ENCODE results near the gene MLPH. TPM values are rescaled to one million over a fixed set of nuclear protein-coding genes. Genes with fewer than 3 reads are reported as not detected.

The MLPH gene
- total RNA-seq, 1 donor from 2014 or later = not detected

DNA sequence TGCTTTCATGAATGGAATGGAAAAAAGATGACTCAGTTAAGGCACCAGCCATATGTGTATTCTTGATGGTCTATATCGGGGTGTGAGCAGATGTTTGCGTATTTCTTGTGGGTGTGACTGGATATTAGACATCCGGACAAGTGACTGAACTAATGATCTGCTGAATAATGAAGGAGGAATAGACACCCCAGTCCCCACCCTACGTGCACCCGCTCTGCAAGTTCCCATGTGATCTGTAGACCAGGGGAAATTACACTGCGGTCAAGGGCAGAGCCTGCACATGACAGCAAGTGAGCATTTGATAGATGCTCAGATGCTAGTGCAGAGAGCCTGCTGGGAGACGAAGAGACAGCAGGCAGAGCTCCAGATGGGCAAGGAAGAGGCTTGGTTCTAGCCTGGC lies 66.9 kb downstream of the MLPH start:
- peaks cover 12% of the 10 kb centered on the region for H3K27me3 Mint-ChIP-seq (ENCODE audit: low read depth)
- H3K4me1 Mint-ChIP-seq = peaks cover 7% of the 10 kb centered on the region
- no peaks in the 10 kb centered on the region for H3K36me3 Mint-ChIP-seq (ENCODE audit: low read depth)
- no peak overlapping the region for H3K27ac Mint-ChIP-seq (ENCODE audit: unreplicated experiment)
- no peak for TF ChIP-seq CTCF (conservative IDR thresholded peaks at IDR 0.05)
- DNase-seq (ENCODE audit: low read depth, low spot score) = no peak
- peaks cover 3% of the 10 kb centered on the region for H3K9me3 Mint-ChIP-seq
- H3K4me3 Mint-ChIP-seq = no peak overlapping the region

DNA sequence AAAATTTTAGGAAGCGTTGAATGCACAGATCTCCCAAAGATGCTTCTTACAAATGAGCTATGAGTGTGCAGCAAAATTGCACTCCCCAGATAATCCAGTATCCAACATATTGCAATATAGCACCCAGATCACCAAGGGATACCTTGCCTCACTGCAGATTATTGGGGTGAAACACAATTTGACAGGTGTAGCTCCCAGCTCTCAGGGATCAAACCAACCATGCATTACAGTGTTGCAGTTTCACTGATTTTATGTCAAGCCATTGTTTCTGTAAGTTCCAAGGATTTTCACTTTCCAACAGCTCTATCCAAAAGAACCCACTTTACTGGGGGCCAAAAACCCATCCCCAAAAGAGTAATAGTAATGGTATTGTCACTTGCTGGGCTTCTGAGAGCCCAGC lies 68.5 kb downstream of the MLPH start:
- no peak overlapping the region for H3K4me3 Mint-ChIP-seq

DNA sequence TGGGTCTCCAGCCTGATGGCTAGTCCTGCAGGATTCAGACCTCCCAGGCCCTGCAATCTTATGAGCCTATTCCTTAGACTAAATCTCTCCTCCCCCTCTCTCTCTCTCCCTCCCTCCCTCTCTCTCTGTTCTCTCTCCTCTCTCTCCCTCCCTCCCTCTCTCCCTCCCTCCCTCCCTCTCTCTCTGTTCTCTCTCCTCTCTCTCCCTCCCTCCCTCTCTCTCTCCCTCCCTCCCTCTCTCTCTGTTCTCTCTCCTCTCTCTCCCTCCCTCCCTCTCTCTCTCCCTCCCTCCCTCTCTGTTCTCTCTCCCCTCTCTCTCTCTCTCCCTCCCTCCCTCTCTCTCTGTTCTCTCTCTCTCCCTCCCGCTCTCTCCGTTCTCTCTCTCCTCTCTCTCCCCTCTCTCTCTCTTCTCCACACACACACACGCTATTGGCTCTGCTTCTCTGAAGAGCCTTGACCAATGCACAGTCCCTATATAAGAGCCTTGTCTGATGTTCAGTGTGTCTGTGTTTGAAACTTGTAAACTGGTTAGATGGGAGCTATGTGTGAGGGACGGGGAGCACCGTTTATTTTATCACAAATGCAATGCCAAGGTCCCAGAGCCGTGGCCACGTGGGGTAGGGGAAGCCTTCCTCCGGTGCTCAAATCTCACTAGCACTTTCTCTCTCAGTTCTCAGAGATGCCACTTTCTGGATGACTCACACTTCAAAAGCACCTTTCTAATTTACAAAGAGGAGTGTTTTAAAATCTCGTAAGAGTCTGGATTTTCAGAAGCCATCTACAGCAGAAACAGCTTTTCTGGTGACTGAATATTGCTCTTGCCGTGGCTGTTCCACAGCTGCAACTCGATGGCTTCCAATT lies 70.0 kb downstream of the MLPH start:
- Mint-ChIP-seq H3K4me1 (no peaks in the 10 kb centered on the region), H3K9me3 (peaks cover 3% of the 10 kb centered on the region), H3K27me3 (ENCODE audit: low read depth) (peaks cover 14% of the 10 kb centered on the region), H3K4me3 (no peak overlapping the region), H3K36me3 (ENCODE audit: low read depth) (no peaks in the 10 kb centered on the region), H3K27ac (ENCODE audit: unreplicated experiment) (no peak overlapping the region)
- DNase-seq (ENCODE audit: low read depth, low spot score) = no peak
- no peak for TF ChIP-seq CTCF (conservative IDR thresholded peaks at IDR 0.05)

More for the DNA sequence above, 68.5 kb downstream of the MLPH start:
- DNase-seq (ENCODE audit: low read depth, low spot score) = no peak
- H3K9me3 Mint-ChIP-seq = peaks cover 3% of the 10 kb centered on the region
- H3K27me3 Mint-ChIP-seq (ENCODE audit: low read depth) = peaks cover 14% of the 10 kb centered on the region
- H3K36me3 Mint-ChIP-seq (ENCODE audit: low read depth) = no peaks in the 10 kb centered on the region
- no peak overlapping the region for H3K27ac Mint-ChIP-seq (ENCODE audit: unreplicated experiment)
- TF ChIP-seq CTCF (conservative IDR thresholded peaks at IDR 0.05) = no peak
- no peaks in the 10 kb centered on the region for H3K4me1 Mint-ChIP-seq

GRCh38 chr2:237557633-237558015 lies 70.6 kb downstream of the MLPH start:
- H3K9me3 Mint-ChIP-seq = peaks cover 3% of the 10 kb centered on the region
- no peak for DNase-seq (ENCODE audit: low read depth, low spot score)
- H3K4me1 Mint-ChIP-seq = no peaks in the 10 kb centered on the region
- peaks cover 14% of the 10 kb centered on the region for H3K27me3 Mint-ChIP-seq (ENCODE audit: low read depth)
- no peak overlapping the region for H3K4me3 Mint-ChIP-seq
- H3K36me3 Mint-ChIP-seq (ENCODE audit: low read depth) = no peaks in the 10 kb centered on the region
- no peak overlapping the region for H3K27ac Mint-ChIP-seq (ENCODE audit: unreplicated experiment)
- TF ChIP-seq CTCF (conservative IDR thresholded peaks at IDR 0.05) = no peak

GRCh38 chr2:237558961-237559641 lies 72.0 kb downstream of the MLPH start:
- DNase-seq (ENCODE audit: low read depth, low spot score) = no peak
- Mint-ChIP-seq H3K4me1 (no peaks in the 10 kb centered on the region), H3K27me3 (ENCODE audit: low read depth) (peaks cover 11% of the 10 kb centered on the region), H3K9me3 (peaks cover 3% of the 10 kb centered on the region), H3K27ac (ENCODE audit: unreplicated experiment) (peak overlapping the region; percentile 78), H3K4me3 (no peak overlapping the region), H3K36me3 (ENCODE audit: low read depth) (no peaks in the 10 kb centered on the region)
- TF ChIP-seq CTCF (conservative IDR thresholded peaks at IDR 0.05) = no peak
